Dedifferentiated amniotic fluid mesenchymal stem cell (primary cell): ENCODE measurements around the gene SEPTIN10.
A peak's percentile ranks its signal among the peaks of the same experiment; 100 is the strongest.
"Not testable (repeated sequence)": the region's sequence is repeated elsewhere in the genome, so short reads cannot be mapped to it uniquely, and the experiment has no call there.

Experiments
- DNase-seq: peaks from one replicate; pipeline ENCODE4 v3.0.0-alpha.2; 2016; ENCODE audit errors: extremely low spot score

Gene SEPTIN10

DNA sequence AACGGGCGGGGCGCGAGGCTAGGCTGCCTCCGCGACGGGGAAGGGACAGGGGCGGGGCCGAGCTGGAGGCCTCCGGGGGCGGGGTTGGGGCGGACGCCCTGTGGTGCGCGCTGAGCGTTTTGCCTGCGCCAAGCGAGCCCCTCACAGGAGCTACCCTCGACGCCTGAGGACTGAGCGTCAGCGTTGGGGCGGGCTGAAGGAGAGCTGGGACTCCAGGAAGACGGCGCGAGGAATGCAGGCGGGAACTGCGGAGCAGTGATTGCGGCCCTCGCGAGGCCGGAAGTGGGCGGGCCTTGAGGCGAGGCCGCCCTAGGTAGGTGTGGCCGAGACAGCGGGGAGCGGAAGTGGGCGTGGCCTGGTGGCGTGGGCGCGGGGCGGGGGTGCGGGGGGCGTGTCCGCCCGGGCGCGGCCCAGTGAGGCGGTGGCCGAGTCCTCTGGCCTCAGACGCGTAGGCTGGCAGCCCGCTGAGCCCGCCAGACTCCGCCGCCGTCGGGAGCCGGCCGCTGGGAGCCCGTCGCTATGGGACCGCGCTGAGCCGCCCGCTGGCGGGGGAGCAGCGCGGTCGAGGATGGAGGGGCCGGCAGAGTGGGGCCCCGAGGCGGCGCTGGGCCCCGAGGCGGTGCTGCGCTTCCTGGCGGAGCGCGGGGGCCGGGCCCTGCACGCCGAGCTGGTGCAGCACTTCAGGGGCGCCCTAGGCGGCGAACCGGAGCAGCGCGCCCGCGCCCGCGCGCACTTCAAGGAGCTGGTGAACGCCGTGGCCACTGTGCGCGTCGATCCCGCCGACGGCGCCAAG is at the start of gene SEPTIN10, which contains the start of gene SOWAHC:
SEPTIN10 (minus strand) TSS at position 45 of the 793 bp plus-strand sequence. CDS start 139 bp downstream, outside the sequence.
SOWAHC (plus strand) TSS at position 443 of the 793 bp plus-strand sequence; CDS start at position 569, 126 bp downstream.
- DNase-seq, result peak; percentile 97

DNA sequence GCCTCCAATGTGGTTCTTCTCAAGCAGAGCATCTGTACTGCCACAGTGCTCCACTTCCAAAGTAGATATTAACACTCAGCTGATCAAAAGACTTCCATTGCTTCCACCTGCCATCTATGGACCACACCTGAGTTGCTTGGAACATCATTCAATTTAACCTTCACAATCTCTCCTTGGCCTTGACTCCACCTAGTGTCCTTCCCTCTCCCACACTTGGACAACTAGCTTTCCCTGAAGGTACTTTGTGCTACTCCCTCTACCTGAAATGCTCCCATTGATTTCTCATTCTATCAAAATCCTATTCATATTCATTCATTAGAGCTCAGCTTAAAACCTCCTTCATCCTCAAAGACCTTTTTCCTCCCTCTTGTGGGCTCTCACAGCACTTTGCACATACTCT is 49.1 kb upstream of the SEPTIN10 start:
- DNase-seq, result no peak

DNA sequence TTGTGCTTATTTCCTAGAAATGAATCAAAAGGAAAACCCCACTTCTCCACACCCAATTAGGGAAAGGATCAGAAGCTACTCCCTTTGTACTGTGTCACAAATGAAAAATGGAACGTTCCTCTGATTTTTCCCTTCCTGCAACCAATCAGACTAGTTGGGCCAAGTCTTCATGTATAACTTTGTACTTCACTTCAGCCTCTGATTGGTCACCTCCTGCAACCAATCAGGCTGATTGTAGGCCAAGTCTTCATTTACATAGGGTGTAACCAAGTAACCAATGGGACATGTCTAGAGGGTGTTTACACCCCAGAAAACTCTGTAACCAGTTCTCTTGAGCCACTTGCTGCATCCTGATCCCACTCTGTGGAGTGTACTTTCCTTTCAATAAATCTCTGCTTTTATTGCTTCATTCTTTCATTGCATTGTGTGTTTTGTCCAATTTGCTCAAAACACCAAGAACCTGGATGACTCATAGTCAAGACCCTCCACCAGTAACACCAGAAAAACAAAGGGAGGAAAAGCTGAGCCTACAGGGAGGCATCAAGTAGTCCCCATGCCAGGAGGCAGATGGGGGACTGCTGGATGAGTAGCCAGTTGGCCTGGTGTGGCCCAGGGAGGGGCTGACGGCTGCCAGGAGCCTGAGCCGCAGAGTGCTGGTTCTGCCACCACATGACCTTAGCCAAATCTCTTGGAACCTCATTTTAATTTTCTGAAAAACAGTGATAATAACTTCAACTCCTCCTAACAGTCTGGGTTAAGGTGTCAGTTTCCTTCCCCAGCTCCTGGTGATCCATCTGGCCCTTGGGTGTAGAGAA is 46.5 kb upstream of the SEPTIN10 start:
- DNase-seq, result no peak

DNA sequence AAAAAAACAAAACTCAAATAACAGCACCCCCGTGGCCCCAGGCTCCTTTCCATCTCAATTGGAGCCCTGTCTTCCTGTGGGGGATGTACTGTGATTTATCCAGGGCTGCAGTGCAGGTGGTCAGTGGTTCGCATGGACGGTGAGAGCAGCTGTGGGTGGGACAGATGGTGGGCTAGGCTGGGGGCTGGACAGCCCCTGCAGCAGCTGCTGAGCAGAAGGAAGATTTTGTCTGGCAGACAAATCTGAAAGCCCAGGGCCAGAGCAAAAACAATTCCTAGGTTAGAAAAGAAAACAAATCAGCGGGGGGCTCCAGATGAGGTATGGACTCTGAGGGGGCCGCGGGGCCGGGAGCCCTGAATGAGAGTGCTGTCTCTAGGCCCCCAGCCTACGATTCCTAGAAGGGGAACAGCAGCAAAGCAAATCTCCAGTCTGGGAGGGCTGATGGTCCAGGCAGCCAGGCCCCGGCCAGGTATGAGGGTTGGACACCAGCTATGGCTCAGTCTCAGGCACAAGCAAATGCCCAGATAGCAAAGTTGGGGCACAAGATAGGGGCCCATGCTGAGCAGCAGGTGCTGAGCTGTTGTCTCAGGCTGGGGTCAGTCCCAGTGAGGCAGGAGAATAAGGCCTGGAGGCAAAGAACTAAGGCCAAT is 45.8 kb upstream of the SEPTIN10 start:
- no peak for DNase-seq

DNA sequence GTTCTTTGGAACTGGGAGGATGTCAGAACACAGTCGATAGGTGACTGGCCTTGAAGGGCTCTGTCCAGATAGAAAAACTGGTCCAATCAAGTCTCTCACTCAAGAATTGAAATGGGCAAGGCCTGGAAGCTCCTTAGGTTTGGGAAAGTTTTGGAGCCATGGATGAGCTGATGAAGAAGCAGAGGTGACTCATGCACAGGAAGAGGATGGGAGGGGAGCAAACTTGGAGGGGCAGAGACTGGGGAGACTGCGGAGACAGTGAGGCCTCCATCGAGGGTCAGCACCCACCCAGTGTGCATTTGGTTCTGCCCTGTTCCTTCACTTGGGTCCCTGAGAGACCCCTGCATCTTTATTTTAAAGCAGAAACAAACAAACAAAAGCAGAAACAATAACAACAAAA is 41.5 kb upstream of the SEPTIN10 start:
- no peak for DNase-seq

DNA sequence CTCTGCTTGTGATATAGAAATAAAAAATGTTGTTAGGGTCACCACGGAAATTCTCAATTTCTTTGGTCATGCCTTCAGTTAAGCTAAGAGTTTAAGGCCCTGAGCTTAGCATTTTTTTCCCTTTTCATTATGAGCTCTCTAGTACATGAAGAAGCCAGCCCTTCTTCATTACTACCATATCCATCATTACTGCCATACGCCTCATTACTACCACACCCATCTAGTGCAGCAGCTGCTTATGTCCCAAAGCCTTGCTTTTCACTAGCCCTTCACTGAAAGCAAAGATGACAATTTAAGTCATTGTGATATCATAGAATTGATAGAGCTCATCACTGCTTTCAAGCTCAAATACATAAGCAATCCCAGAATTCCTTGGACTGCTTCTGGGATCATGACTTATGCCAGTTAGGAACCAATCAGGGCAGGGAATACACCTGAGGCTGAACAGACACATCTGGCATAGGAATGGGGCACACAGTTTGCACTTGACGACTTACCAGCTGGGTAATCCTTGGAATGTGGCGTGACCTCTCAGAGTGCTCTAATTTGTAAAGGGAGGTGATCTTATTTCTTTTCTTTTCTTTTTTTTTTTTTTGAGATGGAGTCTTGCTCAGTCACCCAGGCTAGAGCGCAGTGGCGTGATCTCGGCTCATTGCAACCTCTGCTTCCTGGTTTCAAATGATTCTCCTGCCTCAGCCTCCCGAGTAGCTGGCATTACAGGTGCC is 40.7 kb upstream of the SEPTIN10 start:
- no peak for DNase-seq

DNA sequence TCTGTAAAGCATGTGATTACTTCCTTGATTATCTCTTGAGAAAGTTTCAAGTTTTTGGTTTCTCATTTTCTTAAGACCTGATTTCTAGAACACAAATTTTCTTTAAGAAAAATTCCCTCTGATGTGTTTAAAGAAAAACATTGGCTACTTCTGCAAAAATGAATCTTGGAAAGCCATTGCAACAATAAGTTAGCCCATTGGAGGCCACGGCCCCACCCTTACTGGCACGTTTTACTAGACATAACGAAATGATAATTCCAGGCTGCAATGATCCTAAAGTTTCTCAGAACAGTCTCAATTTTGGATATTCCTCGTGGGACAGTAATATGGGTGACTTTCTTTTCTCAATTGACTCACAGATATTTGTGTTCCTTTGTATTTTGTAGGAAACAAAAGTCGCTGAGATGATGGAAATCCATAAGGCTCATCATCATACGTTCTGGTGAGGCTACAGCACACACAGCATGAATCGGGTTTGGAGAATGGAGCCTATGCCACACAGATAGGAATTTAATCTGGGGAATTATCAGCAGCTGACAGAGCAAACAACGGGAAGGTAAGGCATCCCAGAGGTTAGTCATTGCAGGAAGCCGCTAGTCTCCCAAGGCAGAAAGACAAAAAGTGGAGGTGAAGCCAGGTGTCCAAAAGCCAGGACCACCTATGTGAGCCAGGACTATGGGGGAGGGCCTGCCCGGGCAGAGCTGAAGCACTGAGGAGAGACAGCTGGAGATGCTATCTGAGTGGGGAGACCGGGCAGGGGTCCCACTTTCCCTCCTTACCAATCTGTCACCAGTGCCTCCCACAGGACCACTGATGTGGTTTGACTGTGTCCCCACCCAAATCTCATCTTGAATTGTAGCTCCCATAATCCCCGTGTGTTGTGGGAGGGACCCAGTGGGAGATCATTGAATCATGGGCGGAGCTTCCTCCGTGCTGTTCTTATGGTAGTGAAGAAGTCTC is 36.2 kb upstream of the SEPTIN10 start:
- DNase-seq, result no peak

DNA sequence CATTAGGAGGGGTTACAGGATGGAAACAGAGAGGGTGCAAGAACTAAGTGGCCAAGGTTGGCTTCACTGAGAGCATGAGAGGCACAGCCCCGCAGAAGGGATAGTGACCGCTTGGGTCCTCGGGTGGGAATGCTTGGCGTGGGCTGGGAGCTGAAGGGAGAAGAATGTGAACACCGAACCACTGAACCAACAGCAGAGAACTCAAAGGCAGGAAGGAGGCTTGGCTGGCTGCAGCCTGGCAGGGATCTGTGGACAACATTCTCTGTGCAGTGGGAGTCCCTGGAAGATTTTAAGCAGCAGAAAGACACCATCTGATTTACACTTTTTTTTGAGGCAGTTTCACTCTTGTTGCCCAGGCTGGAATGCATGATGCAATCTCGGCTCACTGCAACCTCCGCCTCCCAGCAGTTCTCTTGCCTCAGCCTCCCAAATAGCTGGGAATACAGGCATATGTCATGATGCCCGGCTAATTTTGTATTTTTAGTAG is 34.3 kb upstream of the SEPTIN10 start:
- peak; percentile 51 for DNase-seq

DNA sequence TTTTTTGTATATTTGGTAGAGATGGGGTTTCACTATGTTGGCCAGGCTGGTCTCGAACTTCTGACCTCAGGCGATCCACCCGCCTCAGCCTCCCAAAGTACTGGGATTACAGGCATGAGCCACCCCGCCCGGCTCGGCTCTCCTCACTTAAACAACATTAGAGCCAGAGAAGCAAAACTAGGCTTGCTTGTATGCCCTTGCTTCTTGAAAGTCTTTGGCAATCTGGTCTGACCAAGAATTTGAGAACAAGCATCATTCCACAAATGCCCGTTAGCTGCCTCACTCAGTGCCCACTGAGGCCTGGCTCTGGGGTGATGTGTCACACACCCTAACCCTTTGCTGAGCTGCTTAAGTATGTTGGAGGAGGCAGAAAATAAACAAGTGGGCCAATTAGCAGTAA is 33.9 kb upstream of the SEPTIN10 start:
- peak; percentile 69 for DNase-seq

DNA sequence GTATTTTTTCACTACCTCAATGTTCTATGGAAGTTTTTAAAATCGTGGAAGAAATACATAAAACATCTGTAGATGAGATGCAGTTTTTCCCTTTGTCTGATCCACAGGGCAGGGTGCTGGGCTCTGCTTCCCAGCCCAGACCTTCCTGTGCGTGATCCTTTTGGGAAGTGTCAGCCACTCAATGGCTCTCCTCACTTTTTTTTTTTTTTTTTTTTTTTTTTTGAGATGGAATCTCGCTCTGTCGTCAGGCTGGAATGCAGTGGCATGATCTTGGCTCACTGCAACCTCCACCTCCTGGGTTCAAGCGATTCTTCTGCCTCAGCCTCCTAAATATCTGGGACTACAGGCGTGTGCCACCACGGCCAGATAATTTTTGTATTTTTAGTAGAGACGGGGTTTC is 33.2 kb upstream of the SEPTIN10 start:
- DNase-seq, result no peak

DNA sequence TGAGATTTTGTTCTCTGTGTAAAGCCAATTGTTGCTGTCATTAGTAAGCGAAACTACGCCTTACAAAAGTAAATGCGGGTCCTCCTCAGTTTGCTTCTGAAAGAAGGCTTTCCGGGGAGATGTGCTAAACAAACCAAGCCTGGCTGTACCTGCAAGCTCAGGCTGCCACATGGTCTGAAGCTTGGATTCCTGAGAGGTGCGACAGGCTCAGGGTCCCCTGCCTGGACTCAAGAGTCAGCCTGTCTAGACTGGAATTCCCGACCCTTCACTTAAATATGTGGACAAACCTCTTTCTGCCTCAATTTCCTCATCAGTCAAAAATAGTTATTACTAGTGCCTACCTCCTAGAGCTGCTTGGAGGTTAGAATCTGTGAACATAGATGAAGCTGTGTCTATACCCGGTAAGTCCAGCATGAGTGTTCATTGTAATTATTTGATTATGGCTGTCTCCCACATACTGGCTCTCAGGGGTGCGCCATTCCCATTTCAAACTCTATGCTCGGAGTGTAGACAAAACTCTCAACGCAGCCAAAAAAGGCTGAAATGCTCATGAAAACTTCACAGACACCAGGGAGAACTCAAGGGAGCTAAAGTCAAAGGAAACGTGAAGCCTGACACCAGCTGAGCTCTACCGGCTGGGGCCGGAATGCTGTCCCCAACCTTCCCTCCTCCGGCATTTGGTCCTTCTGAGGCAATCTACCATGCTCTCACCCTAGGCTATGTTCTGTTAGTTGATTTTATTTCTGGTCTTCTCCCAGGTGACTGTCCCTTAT is 31.8 kb upstream of the SEPTIN10 start:
- DNase-seq, result no peak

DNA sequence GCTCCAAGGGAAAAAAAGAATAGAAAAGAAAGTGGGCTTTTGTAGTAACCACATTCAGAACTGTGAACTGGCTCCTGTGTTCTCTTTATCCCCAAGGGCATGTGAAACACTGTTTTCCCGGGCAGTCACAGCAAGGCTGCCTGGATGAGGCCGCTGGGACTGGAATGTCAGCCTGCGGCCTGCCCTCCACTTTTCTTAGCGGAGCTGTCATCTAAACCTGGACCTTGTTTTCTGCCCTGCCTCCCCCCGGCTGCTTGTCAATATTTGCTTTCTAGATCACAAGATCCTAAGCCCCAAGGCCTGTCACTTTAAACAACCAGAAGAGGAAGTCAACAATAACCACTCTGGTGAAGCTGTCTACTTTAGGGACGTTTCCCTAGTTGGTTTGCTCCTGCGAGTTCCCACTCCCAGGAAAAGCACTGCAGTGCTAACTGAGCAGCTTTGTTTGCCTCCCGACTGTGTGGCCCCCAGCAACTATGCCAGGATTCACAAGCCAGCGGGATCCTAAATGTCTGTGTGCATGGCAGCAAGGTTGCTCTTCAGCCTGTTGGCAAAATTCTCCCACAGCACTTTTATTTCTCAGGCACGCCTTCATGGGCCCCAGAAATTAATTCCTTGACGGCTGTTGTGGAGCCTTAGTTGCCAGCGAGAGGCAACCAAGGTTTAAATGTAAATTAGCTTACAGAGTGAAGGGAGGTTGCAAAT is 31.0 kb upstream of the SEPTIN10 start:
- no peak for DNase-seq

DNA sequence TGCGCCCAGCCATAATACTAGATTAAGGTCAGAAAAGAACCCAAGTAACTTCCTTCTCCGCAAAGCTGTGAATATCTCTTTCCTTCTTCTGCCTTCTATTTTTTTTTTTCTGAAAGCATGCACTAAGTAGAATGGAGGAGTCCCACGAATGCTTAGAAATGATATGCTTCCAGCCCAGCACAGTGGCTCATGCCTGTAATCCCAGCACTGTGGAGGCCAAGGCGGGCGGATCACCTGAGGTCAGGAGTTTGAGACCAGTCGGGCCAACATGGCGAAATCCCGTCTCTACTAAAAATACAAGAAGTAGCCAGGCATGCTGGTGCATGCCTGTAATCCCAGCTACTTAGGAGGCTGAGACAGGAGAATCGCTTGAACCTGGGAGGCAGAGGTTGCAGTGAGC is 26.2 kb upstream of the SEPTIN10 start:
- not testable (repeated sequence) for DNase-seq

DNA sequence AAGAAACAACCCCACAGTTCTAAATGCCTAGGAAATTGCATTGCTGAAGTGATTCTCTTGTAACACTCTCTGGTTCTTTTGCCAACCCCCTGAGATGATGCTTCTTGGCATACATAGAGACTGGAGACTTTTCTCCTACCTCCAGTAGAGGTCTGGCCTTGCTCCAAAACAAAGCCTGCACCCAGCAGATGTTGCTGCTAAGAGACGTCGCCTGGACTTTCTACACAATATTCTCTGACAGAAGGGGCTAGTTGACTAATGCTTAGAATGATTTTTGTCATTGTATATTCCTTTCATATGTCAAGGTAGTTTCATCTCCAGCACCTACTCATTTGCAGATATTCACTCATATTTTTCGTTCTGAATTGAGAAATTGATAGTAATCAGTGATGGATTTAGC is 25.0 kb upstream of the SEPTIN10 start:
- no peak for DNase-seq

DNA sequence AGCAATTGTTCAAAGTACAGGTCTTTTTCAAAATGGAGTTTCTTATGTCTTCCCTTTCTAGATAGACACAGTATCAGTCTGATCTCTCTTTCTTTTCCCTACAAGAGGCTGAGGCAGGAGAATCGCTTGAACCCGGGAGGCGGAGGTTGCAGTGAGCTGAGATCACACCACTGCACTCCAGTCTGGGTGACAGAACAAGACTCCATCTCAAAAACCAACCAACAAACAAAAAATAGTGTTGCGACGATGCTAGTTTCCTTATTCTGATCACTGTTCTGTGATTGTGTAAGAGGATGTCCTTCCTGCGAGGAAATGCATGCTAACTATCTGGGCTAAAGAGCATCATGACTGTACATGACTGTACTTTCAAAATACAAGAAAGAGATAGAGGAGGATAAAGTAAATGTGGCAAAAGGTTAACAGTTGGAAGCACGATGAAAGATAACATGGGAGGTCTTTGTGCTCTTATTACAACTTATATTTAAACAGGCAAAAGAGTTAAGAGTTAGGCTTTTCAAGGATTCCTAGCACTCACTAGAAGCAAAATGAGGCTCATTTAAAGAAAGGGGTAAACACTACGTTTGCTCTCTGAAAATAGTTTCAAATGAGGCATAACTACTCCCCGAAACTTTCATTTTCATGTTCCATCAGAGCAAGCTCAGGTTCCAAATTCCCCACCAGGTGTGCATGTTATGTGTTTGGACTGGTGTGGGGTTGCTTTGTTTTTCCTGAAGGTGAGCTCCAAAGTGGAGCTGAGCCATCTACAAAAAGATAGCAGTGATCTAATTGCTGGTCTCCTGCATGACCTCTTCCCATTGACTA is 24.2 kb upstream of the SEPTIN10 start:
- no peak for DNase-seq

DNA sequence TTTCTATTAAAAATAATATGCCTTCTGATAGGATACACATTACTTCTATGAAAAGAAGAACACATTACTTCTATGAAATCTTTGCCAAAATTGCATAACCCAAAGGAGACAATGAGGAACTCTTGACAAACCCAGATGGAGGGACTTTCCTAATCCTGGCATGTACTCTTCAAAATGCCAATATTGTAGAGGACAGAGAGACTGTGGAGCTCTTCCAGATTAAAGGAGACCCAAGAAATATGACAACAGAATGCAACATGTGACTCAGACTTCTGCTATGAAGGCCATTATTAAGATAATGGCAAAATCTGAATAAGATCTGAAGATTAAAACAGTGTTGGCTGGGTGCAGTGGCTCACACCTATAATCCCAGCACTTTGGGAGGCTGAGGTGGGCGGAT is 22.6 kb upstream of the SEPTIN10 start:
- no peak for DNase-seq

DNA sequence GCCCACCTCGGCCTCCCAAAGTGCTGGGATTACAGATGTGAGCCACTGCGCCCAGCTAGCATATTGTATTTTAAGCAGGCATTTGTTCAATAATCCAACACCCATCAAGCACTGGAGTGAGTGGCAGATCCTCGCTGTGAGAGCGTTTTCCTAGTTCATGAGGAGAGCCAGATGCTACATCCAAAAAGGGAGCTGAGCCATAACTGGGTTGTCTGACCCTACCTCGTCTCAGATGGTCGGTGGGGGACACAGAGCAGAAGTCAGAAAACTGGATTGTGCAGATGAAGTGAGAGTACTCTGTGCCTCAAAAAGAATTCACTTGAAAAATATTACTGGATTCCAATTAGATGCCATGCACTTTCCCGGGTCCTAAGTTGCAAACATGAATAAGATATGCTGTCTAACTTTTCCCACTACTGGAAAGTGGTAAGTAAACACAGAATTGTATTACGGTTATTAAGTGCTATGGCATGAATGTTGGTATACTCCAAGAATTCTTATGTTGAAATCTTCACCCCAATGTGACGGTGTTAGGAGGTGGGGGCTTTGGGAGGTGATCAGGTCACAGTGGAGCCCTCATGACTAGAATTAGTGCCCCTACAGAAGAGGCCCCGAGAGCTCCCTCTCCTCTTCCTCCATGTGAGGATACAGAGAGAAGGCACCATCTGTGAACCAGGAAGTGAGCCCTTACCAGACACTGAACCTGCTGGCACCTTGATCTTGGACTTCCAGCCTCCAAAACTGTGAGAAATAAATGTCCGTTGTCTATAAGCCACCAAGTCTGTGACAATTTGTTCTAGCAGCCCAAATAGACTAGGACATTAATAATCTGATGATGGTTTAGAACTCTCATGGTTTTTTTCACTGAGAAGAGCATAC is 21.9 kb upstream of the SEPTIN10 start:
- no peak for DNase-seq
